Esophagus muscularis mucosa (tissue), 3 donors: Measurements from ENCODE around the gene ATP11A.

ENCODE experiments used
- CTCF ChIP-seq, 3 experiments: fragments of 200-600 bp in 2 of 3; fragments of 450-650 bp in 1 of 3; sonication (generic) in 2 of 3; IDR thresholded peaks; one replicate each; pipeline ENCODE4 v1.5.1; 2017 to 2019; ENCODE audit warnings: antibody characterized with exemption in 3 of 3, mild to moderate bottlenecking in 2 of 3, moderate library complexity in 1 of 3
- POLR2AphosphoS5 ChIP-seq, 2 donors: sonication (generic); formaldehyde crosslinking; IDR thresholded peaks; one replicate each; pipeline ENCODE4 v1.6.1; 2017; ENCODE audit warnings: antibody characterized with exemption in 2 of 2

- TF ChIP-seq CTCF (IDR thresholded peaks at IDR 0.05) (no peak), POLR2AphosphoS5 (IDR thresholded peaks at IDR 0.05) (no peak)
Measured at GRCh38 chr13:112781287-112781686, 91.4 kb downstream of the ATP11A start.
